GM03348 (cell line): Measurements from ENCODE around the gene SPINT4.
A peak's percentile ranks its signal among the peaks of the same experiment; 100 is the strongest.

Source experiments
- DNase-seq: peaks from one replicate; pipeline ENCODE4 v3.0.0; 2012; ENCODE audit warnings: low spot score

SPINT4 gene

DNA sequence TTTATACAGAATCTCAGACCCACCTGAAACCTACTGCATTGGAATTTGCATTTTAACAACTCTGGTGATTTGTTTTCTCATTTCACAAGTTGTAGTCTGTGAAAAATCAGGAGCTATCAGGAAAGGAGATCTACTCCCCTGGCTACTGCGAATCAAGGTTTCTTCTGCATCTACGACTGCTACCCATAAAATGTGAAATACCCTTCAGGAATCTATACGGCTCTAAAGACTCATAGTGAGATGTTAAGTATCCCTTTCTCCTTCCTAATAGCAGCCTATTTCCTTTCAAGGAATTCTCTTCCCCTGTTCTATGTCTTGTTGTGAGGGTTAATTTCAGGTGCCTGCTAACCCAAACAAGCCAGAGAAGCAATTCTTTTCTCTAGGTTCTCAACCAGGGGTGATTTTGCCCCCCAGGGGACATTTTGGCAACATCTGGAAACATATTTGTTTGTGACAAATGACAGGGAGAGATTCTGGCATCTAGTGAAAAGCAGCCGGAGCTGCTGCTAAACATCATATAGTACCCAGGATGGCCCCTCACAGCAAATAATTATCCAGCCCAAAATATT, 43.2 kb downstream of the SPINT4 start:
- no peak for DNase-seq

DNA sequence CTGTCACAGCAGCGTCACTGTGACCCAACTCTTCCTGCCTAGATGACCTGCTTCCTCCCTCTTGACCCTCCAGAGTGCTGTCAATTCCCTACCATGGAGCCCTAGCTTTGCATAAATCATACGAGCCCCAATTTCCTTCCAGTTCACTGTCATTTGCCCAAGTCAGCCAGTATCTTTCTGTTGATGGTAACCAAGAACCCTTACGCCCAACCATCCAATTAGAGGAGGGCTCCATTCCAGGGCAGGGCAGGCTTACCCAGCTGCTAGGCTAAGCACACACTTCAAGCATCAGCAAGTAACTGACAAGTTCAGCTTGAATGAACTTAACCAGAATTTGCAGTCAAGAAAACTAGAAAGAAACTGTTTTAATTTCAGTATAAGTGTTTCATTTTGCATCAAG, 43.8 kb downstream of the SPINT4 start:
- DNase-seq: no peak

DNA sequence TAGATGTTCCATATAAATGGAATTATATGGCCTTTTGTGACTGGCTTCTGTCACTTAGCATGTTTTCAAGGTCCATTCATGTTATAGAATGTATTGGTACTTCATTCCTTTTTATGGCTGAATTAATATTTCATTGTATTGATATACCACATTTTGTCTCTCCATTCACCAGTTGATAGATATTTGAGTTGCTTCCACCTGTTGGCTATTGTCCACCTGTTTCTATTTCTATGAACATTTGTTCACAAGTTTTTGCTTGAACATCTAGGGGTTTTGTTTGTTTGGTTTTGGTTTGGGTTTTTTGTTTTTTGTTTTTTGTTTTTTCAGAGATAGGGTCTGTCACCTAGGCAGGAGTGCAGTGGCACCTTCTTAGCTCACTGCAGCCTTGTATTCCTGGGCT, 46.3 kb downstream of the SPINT4 start:
- no peak for DNase-seq

DNA sequence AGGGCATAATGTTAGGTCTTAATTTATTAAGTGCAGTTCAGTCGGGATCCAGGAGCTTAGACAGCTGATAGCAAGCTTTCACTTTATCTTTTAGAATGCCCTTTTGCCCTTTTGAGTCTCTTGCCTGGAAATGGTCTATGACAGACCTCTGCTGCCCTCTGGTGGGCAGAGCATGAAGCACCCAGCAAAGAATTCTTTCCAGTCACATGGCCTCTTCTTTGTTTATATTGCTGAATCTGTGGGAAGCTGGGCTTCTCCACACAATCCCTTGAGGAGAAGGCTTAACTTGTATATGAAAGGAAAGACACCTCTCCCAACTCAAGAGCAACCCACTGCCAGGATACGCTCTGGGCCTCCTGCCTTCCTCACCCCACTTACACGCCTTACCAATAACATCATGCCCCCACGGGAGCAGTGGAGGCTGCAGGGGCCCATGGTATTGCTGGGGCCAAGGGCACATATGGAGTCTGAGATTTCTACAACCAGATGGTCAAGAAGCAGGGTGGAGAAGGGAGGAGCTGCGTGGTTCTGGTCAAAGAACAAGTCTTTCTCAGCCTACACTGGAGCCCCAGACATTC, 49.1 kb downstream of the SPINT4 start:
- DNase-seq: peak; percentile 80

DNA sequence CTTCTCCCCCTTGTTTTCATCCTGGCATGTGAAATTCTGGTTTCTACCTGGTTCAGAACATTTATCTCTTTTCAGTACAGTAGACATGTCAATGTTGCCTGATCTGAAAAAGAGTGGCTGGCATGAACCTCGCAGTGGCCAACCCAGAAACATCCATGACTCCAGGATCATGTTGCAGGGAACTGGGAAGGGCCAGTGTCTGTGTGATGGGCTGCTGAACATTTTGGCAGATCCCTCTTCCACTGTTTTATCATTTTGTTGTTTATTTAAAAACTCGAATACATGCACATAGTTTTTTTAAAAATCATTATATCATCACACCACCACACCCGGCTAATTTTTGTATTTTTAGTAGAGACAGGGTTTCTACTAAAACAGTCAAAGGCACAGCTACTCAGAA, 50.5 kb downstream of the SPINT4 start:
- DNase-seq: no peak

DNA sequence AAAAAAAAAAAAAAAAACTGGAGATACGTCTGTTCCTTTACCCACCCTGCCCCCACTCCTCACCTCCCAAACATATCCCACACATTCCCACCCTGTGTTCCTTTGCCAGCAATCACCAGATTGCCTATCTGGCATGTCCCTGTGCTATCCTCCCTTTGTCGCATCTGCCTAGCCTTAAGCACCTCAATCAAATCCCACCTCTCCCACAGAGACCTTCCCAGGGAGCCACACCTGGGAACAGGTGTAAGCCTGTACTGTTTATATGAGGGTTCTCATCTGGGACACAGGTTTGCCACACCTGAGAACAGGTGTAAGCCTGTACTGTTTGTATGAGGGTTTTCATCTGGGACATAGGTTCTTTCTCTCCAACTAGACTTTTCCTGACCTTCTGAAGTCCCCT, 52.8 kb downstream of the SPINT4 start:
- no peak for DNase-seq

DNA sequence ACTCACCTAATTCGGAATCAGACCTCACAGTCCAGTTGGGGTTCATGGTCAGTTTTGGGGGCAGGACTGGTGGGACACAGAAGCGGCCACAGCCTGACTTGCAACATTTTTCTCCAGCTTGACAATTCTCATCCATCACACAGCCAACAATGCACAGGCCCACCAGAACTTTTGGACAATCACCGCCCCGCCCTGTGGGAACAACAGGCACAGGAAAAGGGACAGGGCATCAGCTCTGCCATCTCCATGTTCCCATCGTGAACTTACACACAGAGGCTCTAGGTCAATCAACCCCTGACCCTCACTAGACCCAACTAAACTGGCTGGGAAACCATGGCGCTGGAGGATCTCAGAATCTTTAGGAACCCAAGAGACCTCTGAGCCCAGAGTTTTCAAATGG, 53.3 kb downstream of the SPINT4 start:
- DNase-seq: no peak
